HEK293 (cell line): ENCODE measurements around the gene PLCE1.

Experiments
- CTCF ChIA-PET: fragments of 350-600 bp; formaldehyde crosslinking; extraction: SDS; loops from one replicate; lab custom pipeline; 2021; ENCODE audit warnings: antibody characterized with exemption; lab: Yijun Ruan, JAX
- POLR2A ChIA-PET: fragments of 300-600 bp; formaldehyde crosslinking; extraction: SDS; loops from one replicate; lab custom pipeline; 2020; ENCODE audit warnings: antibody characterized with exemption, inconsistent platforms; lab: Yijun Ruan, JAX
- H3K27ac ChIP-seq: fragments of 200-500 bp; sonication (Bioruptor generic); 2 replicates; pipeline ENCODE4 v1.5.1; 2014; ENCODE audit warnings: low read depth, low read length, control low read depth, inconsistent platforms; ENCODE audit errors: extremely low read depth
- H3K36me3 ChIP-seq, 2 experiments: fragments of 200-500 bp in 1 of 2; sonication (Bioruptor generic) in 1 of 2; 1 replicate in 1 of 2; 2 replicates in 1 of 2; pipeline ENCODE4 v1.5.1; 2014 to 2017; ENCODE audit warnings: inconsistent platforms in 2 of 2, low read length in 2 of 2; ENCODE audit not compliant: control insufficient read depth in 2 of 2, insufficient read depth in 1 of 2
- H3K4me1 ChIP-seq: fragments of 200-500 bp; sonication (Bioruptor generic); 2 replicates; pipeline ENCODE4 v1.5.1; 2014; ENCODE audit warnings: mild to moderate bottlenecking, low read length, inconsistent platforms; ENCODE audit not compliant: control insufficient read depth, insufficient read depth
- H3K4me3 ChIP-seq: 2 replicates; pipeline ENCODE4 v1.5.1; 2011; ENCODE audit warnings: low read depth, mild to moderate bottlenecking, control low read depth, low read length, moderate library complexity
- H3K9me3 ChIP-seq: fragments of 200-500 bp; sonication (Bioruptor generic); 2 replicates; pipeline ENCODE4 v1.5.1; 2014; ENCODE audit warnings: low read depth, low read length, inconsistent platforms; ENCODE audit not compliant: control insufficient read depth, insufficient read depth
- GLI4 ChIP-seq: fragments of 450-650 bp; formaldehyde crosslinking; IDR thresholded peaks from 2 replicates; pipeline ENCODE4 v1.5.1; 2016; ENCODE audit warnings: missing biosample characterization, missing genetic modification characterization
- KLF16 ChIP-seq: fragments of 450-650 bp; formaldehyde crosslinking; IDR thresholded peaks from 2 replicates; pipeline ENCODE4 v1.5.1; 2017; ENCODE audit warnings: missing biosample characterization, missing genetic modification characterization
- OSR2 ChIP-seq: fragments of 450-650 bp; formaldehyde crosslinking; IDR thresholded peaks from 2 replicates; pipeline ENCODE4 v1.5.1; 2016; ENCODE audit warnings: missing biosample characterization, missing genetic modification characterization
- PBX3 ChIP-seq: sonication (generic); formaldehyde crosslinking; IDR thresholded peaks from 2 replicates; pipeline ENCODE4 v1.8.1; 2022; ENCODE audit warnings: mild to moderate bottlenecking, moderate library complexity, missing genetic modification reagents
- ZBTB48 ChIP-seq: fragments of 450-650 bp; formaldehyde crosslinking; IDR thresholded peaks from 2 replicates; pipeline ENCODE4 v1.5.1; 2016; ENCODE audit warnings: missing biosample characterization, missing genetic modification characterization
- ZBTB49 ChIP-seq: fragments of 450-650 bp; formaldehyde crosslinking; IDR thresholded peaks from 2 replicates; pipeline ENCODE4 v1.5.1; 2016; ENCODE audit warnings: missing biosample characterization, missing genetic modification characterization, low read depth
- ZNF184 ChIP-seq: fragments of 450-650 bp; IDR thresholded peaks from 2 replicates; pipeline ENCODE4 v1.5.1; 2018; ENCODE audit warnings: missing biosample characterization, mild to moderate bottlenecking, missing genetic modification characterization
- ZNF274 ChIP-seq, 2 experiments: fragments of 200-500 bp in 1 of 2; fragments of 450-650 bp in 1 of 2; sonication (Bioruptor generic) in 1 of 2; formaldehyde crosslinking in 1 of 2; IDR thresholded peaks; 2 replicates each; pipeline versions ENCODE4 v1.5.1 to v1.6.1; 2014 to 2016; ENCODE audit warnings: borderline replicate concordance in 1 of 2, inconsistent platforms in 1 of 2, low read length in 1 of 2, missing biosample characterization in 1 of 2, missing genetic modification characterization in 1 of 2
- ZNF514 ChIP-seq: fragments of 450-650 bp; formaldehyde crosslinking; IDR thresholded peaks from 2 replicates; pipeline ENCODE4 v1.5.1; 2016; ENCODE audit warnings: missing biosample characterization, missing genetic modification characterization
- ZNF585B ChIP-seq: fragments of 450-650 bp; formaldehyde crosslinking; IDR thresholded peaks from 2 replicates; pipeline ENCODE4 v1.5.1; 2016; ENCODE audit warnings: missing biosample characterization, missing genetic modification characterization
- ZNF747 ChIP-seq: fragments of 450-650 bp; formaldehyde crosslinking; IDR thresholded peaks from 2 replicates; pipeline ENCODE4 v1.5.1; 2016; ENCODE audit warnings: missing biosample characterization, missing genetic modification characterization
- ZNF830 ChIP-seq: fragments of 450-650 bp; IDR thresholded peaks from 2 replicates; pipeline ENCODE4 v1.5.0; 2018; ENCODE audit warnings: missing biosample characterization, missing genetic modification characterization, low read depth, mild to moderate bottlenecking, moderate library complexity
- ZNF843 ChIP-seq: fragments of 450-650 bp; formaldehyde crosslinking; IDR thresholded peaks from 2 replicates; pipeline ENCODE4 v1.5.1; 2016; ENCODE audit warnings: missing biosample characterization, missing genetic modification characterization
- TF ChIP-seq, protein P1 (sequence below): fragments of 450-650 bp; IDR thresholded peaks from 2 replicates; pipeline ENCODE4 v1.5.1; 2018; ENCODE audit warnings: missing biosample characterization, mild to moderate bottlenecking, missing genetic modification characterization
- TF ChIP-seq, protein P2 (sequence below): fragments of 450-650 bp; formaldehyde crosslinking; IDR thresholded peaks from 2 replicates; pipeline ENCODE4 v1.5.1; 2017; ENCODE audit warnings: missing biosample characterization, mild to moderate bottlenecking, missing genetic modification characterization, moderate library complexity

The PLCE1 gene

DNA sequence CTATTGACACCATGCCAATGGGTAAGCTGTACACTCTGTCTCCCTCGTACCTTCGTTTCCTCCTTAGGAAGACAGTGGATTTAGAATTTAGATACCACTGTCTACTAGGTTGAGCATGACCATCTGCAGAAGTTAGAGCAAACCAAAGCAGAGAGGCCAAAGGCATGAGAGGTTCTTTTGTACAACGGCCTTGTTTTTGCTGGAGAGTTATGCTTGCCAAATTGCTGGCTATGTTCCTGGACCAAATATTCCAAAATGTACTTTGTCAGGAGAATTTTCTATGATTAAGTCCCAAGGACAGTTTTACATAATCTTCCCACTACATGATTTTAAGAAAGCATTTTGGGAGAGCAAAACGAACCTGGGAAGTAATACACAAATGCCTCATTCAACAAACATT lies 47.9 kb upstream of the PLCE1 start (continued):
- TF ChIP-seq, protein P1, sequence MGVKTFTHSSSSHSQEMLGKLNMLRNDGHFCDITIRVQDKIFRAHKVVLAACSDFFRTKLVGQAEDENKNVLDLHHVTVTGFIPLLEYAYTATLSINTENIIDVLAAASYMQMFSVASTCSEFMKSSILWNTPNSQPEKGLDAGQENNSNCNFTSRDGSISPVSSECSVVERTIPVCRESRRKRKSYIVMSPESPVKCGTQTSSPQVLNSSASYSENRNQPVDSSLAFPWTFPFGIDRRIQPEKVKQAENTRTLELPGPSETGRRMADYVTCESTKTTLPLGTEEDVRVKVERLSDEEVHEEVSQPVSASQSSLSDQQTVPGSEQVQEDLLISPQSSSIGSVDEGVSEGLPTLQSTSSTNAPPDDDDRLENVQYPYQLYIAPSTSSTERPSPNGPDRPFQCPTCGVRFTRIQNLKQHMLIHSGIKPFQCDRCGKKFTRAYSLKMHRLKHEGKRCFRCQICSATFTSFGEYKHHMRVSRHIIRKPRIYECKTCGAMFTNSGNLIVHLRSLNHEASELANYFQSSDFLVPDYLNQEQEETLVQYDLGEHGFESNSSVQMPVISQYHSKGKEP (tag by site-specific recombination), result no peak
- TF ChIP-seq ZNF514 (no peak), ZBTB49 (tag by site-specific recombination) (no peak)

- CTCF ChIA-PET, result interaction anchor here (0.8 to 2.6 kb wide), 2 partner anchors 12 to 26 kb away, joined by 4 to 7 read pairs; no protein-coding TSS in a partner anchor
- POLR2A ChIA-PET, result no interaction called here
- Histone ChIP-seq H3K36me3 (no peaks in the 10 kb centered on the region), H3K9me3 (no peaks in the 10 kb centered on the region), H3K4me1 (no peaks in the 10 kb centered on the region), H3K4me3 (no peak overlapping the region), H3K27ac (no peak overlapping the region)
- TF ChIP-seq, protein P2, sequence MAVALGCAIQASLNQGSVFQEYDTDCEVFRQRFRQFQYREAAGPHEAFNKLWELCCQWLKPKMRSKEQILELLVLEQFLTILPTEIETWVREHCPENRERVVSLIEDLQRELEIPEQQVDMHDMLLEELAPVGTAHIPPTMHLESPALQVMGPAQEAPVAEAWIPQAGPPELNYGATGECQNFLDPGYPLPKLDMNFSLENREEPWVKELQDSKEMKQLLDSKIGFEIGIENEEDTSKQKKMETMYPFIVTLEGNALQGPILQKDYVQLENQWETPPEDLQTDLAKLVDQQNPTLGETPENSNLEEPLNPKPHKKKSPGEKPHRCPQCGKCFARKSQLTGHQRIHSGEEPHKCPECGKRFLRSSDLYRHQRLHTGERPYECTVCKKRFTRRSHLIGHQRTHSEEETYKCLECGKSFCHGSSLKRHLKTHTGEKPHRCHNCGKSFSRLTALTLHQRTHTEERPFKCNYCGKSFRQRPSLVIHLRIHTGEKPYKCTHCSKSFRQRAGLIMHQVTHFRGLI (tag by site-specific recombination), result peak; percentile 97
- TF ChIP-seq ZBTB49 (tag by site-specific recombination), result no peak
Observed at GRCh38 chr10:93947055-93947454, 46.7 kb upstream of the PLCE1 start.

- CTCF ChIA-PET, result interaction anchor here (0.8 to 2.6 kb wide), 2 partner anchors 11 to 27 kb away, joined by 4 to 7 read pairs; no protein-coding TSS in a partner anchor
- no peaks in the 10 kb centered on the region for H3K9me3 ChIP-seq
- H3K36me3 ChIP-seq, result no peaks in the 10 kb centered on the region
- no peak for TF ChIP-seq KLF16 (tag by site-specific recombination)
- no peak for TF ChIP-seq GLI4 (tag by site-specific recombination)
- TF ChIP-seq ZBTB48, result no peak
- no peak for TF ChIP-seq ZNF747 (tag by site-specific recombination)
- no peak for TF ChIP-seq ZNF184 (tag by site-specific recombination)
- TF ChIP-seq ZNF830, result no peak
- no peak for TF ChIP-seq ZNF274 (IDR thresholded peaks at IDR 0.05; ENCODE audit: low read length)
- TF ChIP-seq ZNF274 (tag by site-specific recombination; IDR thresholded peaks at IDR 0.05; ENCODE audit: borderline replicate concordance), result no peak
- TF ChIP-seq ZNF585B (tag by site-specific recombination), result no peak
- no peak for TF ChIP-seq ZNF843
- TF ChIP-seq OSR2 (tag by site-specific recombination), result no peak
- no peak for TF ChIP-seq PBX3 (CRISPR knock-in tag)
- TF ChIP-seq, all 188 proteins: peak for 0
- no peak overlapping the region for H3K4me3 ChIP-seq
- POLR2A ChIA-PET, result no interaction called here
- H3K4me1 ChIP-seq, result no peaks in the 10 kb centered on the region
- no peak overlapping the region for H3K27ac ChIP-seq
Observed at GRCh38 chr10:93947524-93947923, 46.2 kb upstream of the PLCE1 start.
